ENCODE results near the gene YBX1. TPM values are rescaled to one million over a fixed set of nuclear protein-coding genes. Genes with fewer than 3 reads are reported as not detected.
"Not testable (repeated sequence)": the region's sequence is repeated elsewhere in the genome, so short reads cannot be mapped to it uniquely, and the experiment has no call there.

The YBX1 gene
- total RNA-seq, 2 donors from 2014 or later = 471 to 894 TPM

GRCh38 chr1:42747125-42747524, 64.9 kb downstream of the YBX1 start:
- Histone ChIP-seq H3K4me1 (no peaks in the 10 kb centered on the region), H3K9me3 (no peaks in the 10 kb centered on the region), H3K36me3 (no peaks in the 10 kb centered on the region), H3K27me3 (no peaks in the 10 kb centered on the region), H3K4me3 (no peak overlapping the region), H3K9ac (ENCODE audit: low read depth in 2 of 2, low read length in 2 of 2) (no peak overlapping the region), H3K27ac (no peak overlapping the region)
- intact Hi-C loops (cut with DNase I) = loop anchor here (5.0 to 10.0 kb wide), 2 partner anchors 170 to 402 kb away; no protein-coding TSS in a partner anchor
- peak; percentile 41 for DNase-seq
- peak; percentile 44 for TF ChIP-seq CTCF (IDR thresholded peaks at IDR 0.05)

DNA sequence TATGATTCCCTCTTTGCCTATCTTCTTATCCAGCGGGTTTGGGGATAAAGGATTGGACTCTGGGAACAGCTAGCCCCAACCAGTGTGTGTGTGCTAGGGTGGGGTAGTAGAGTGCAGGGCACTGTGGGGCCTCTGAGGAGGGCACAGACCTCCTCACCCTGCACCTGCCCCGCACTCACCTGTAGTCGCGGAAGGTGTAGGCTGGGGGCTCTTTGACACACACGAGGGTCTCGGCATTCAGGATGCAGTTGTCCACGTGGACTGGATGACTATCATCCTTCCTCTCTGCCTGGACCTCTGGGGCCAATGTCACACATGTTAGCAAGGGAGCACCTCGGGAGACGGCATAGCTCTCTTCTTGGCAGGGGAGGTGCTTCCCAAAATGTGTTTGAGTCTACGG, 65.8 kb downstream of the YBX1 start:
- intact Hi-C loops (cut with DNase I) = loop anchor here (5.0 to 10.0 kb wide), 2 partner anchors 171 to 403 kb away; no protein-coding TSS in a partner anchor
- DNase-seq = no peak
- no peak for TF ChIP-seq CTCF (IDR thresholded peaks at IDR 0.05)
- no peak overlapping the region for H3K9ac ChIP-seq (ENCODE audit: low read depth in 2 of 2, low read length in 2 of 2)
- no peaks in the 10 kb centered on the region for H3K4me1 ChIP-seq
- H3K4me3 ChIP-seq = no peak overlapping the region
- H3K27ac ChIP-seq = no peak overlapping the region
- no peaks in the 10 kb centered on the region for H3K27me3 ChIP-seq
- no peaks in the 10 kb centered on the region for H3K9me3 ChIP-seq
- no peaks in the 10 kb centered on the region for H3K36me3 ChIP-seq

GRCh38 chr1:42748461-42749410, 66.5 kb downstream of the YBX1 start:
- H3K9me3 ChIP-seq = no peaks in the 10 kb centered on the region
- H3K4me1 ChIP-seq = no peaks in the 10 kb centered on the region
- intact Hi-C loops (cut with DNase I) = loop anchor here (5.0 to 10.0 kb wide), 2 partner anchors 171 to 404 kb away; no protein-coding TSS in a partner anchor
- H3K4me3 ChIP-seq = no peak overlapping the region
- H3K27me3 ChIP-seq = no peaks in the 10 kb centered on the region
- H3K36me3 ChIP-seq = no peaks in the 10 kb centered on the region
- no peak for DNase-seq
- TF ChIP-seq CTCF (IDR thresholded peaks at IDR 0.05) = no peak
- no peak overlapping the region for H3K27ac ChIP-seq
- no peak overlapping the region for H3K9ac ChIP-seq (ENCODE audit: low read depth in 2 of 2, low read length in 2 of 2)

DNA sequence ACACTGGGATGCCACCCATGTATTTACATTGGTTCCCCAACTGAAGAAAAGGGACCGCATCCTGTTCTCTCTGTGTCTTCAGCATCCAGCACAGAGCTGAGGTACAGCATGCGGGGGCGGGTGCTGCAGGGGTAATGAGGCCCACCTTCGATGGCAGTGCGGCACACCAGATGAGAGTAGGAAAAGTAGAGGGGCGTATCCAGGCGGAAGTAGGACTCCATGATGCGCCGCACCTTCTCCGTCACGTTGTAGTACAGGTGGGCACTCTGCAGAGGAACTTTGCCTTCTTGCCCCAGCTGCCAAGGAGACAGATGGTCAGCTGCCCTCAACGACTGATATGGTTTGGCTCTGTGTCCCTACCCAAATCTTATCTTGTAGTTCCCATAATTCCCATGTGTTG, 67.8 kb downstream of the YBX1 start:
- DNase-seq = no peak
- no peaks in the 10 kb centered on the region for H3K27me3 ChIP-seq
- no peaks in the 10 kb centered on the region for H3K4me1 ChIP-seq
- H3K27ac ChIP-seq = no peak overlapping the region
- no peak overlapping the region for H3K4me3 ChIP-seq
- TF ChIP-seq CTCF (IDR thresholded peaks at IDR 0.05) = no peak
- H3K9ac ChIP-seq (ENCODE audit: low read depth in 2 of 2, low read length in 2 of 2) = no peak overlapping the region
- no peaks in the 10 kb centered on the region for H3K36me3 ChIP-seq
- intact Hi-C loops (cut with DNase I) = no loop called here
- H3K9me3 ChIP-seq = no peaks in the 10 kb centered on the region

DNA sequence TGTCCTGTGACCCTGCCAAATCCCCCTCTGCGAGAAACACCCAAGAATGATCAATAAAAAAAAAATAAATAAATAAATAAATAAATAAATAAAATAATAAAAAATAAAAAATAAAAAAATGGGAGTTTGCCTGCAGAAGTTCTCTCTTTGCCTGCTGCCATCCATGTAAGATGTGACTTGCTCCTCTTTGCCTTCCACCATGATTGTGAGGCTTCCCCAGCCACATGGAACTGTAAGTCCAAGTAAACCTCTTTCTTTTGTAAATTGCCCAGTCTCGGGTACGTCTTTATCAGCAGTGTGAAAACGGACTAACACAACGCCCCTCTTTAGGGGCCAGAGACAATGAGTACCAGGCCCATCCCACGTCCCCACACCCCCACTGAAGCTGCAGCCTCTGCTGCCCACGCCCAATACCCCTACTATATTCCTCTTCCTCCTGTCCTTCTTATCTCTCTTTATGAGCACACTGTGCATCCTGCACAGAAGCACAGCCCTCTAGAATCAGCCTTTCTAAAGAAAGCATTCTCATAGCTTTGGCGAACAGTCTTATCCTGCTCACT, 69.4 kb downstream of the YBX1 start:
- H3K4me3 ChIP-seq; DNase-seq; H3K4me1 ChIP-seq; H3K36me3 ChIP-seq; H3K27me3 ChIP-seq; intact Hi-C loops (cut with DNase I); H3K9ac ChIP-seq (ENCODE audit: low read depth in 2 of 2, low read length in 2 of 2); H3K27ac ChIP-seq; H3K9me3 ChIP-seq: not testable (repeated sequence)

- no peak overlapping the region for H3K9ac ChIP-seq (ENCODE audit: low read depth in 2 of 2, low read length in 2 of 2)
- TF ChIP-seq CTCF (IDR thresholded peaks at IDR 0.05) = no peak
- H3K4me3 ChIP-seq = no peak overlapping the region
- DNase-seq = no peak
- no peak overlapping the region for H3K27ac ChIP-seq
- intact Hi-C loops (cut with DNase I) = no loop called here
- H3K9me3 ChIP-seq = no peaks in the 10 kb centered on the region
- no peaks in the 10 kb centered on the region for H3K4me1 ChIP-seq
- no peaks in the 10 kb centered on the region for H3K27me3 ChIP-seq
- no peaks in the 10 kb centered on the region for H3K36me3 ChIP-seq
Measured at GRCh38 chr1:42752284-42752683, 70.1 kb downstream of the YBX1 start.
